ENCODE measurements around the gene RPL18.

RPL18 gene

GRCh38 chr19:48624067-48624594, 5.2 kb upstream of the RPL18 start (continued):
- no peak for TF ChIP-seq WT1 (tag by site-specific recombination; IDR thresholded peaks at IDR 0.05)
- no peak for TF ChIP-seq RBAK (tag by site-specific recombination; IDR thresholded peaks at IDR 0.05)
- peak; percentile 72 for TF ChIP-seq ZBTB17 (tag by site-specific recombination; IDR thresholded peaks at IDR 0.05)
- no peak for TF ChIP-seq ZNF24 (tag by site-specific recombination; IDR thresholded peaks at IDR 0.05)
- TF ChIP-seq ELK4 (IDR thresholded peaks at IDR 0.05; ENCODE audit: borderline replicate concordance, low read depth, low read length), result no peak
- TF ChIP-seq ZNF530 (tag by site-specific recombination; IDR thresholded peaks at IDR 0.05; ENCODE audit: low read depth), result no peak
- TF ChIP-seq ZNF626 (tag by site-specific recombination; IDR thresholded peaks at IDR 0.05), result no peak
- no peak for TF ChIP-seq ZNF112 (tag by site-specific recombination; IDR thresholded peaks at IDR 0.05)
- TF ChIP-seq ZBTB6 (tag by site-specific recombination; IDR thresholded peaks at IDR 0.05), result no peak
- no peak for TF ChIP-seq ZBTB49 (tag by site-specific recombination; IDR thresholded peaks at IDR 0.05; ENCODE audit: low read depth)
- peak; percentile 95 for TF ChIP-seq SP2 (tag by site-specific recombination; IDR thresholded peaks at IDR 0.05)
- no peak for TF ChIP-seq TSHZ1 (tag by site-specific recombination; IDR thresholded peaks at IDR 0.05; ENCODE audit: borderline replicate concordance)
- TF ChIP-seq BCL6B (tag by site-specific recombination; IDR thresholded peaks at IDR 0.05), result no peak
- no peak for TF ChIP-seq ZNF518A (tag by site-specific recombination; conservative IDR thresholded peaks at IDR 0.05; ENCODE audit: low read depth)
- no peak for TF ChIP-seq ZNF280D (tag by site-specific recombination; IDR thresholded peaks at IDR 0.05)
- TF ChIP-seq ZNF585B (tag by site-specific recombination; IDR thresholded peaks at IDR 0.05), result no peak
- TF ChIP-seq ZNF654 (tag by site-specific recombination; IDR thresholded peaks at IDR 0.05; ENCODE audit: low read depth), result no peak
- TF ChIP-seq GLI2 (tag by site-specific recombination; IDR thresholded peaks at IDR 0.05; ENCODE audit: borderline replicate concordance, low read depth), result no peak
- 0 out of 2 replicates have a peak, but pooled peaks have one; percentile 31 for TF ChIP-seq ZNF561 (tag by site-specific recombination; IDR thresholded peaks at IDR 0.05; ENCODE audit: borderline replicate concordance)
- no peak for TF ChIP-seq ZFHX2 (tag by site-specific recombination; conservative IDR thresholded peaks at IDR 0.05)
- TF ChIP-seq ZNF138 (tag by site-specific recombination; IDR thresholded peaks at IDR 0.05; ENCODE audit: borderline replicate concordance), result no peak
- no peak for TF ChIP-seq ZNF10 (tag by site-specific recombination; IDR thresholded peaks at IDR 0.05)

Data from HEK293 (cell line).